Mesenteric fat pad (tissue), 1 donor: ENCODE data around the gene PLCB1. TPM values are rescaled to one million over a fixed set of nuclear protein-coding genes. Genes with fewer than 3 reads are reported as not detected.
"Not testable (repeated sequence)": the region's sequence is repeated elsewhere in the genome, so short reads cannot be mapped to it uniquely, and the experiment has no call there.

ENCODE experiments used
- DNase-seq: peaks from one replicate; pipeline ENCODE4 v3.0.0-alpha.2; 2020; ENCODE audit warnings: low spot score
- total RNA-seq: library from RNA; stranded (reverse); fragmentation: NEBNext Ultra II Directional; extraction: Animal tissue kit (Norgen Biotek cat#: 25700); gene quantifications from one replicate; pipeline ENCODE4 v1.2.1, GENCODE V29; 2021
- donor health status: DM: yes; HTN: yes; CAD: no.

Gene PLCB1
- total RNA-seq, 1 donor from 2014 or later, result 16.9 TPM

DNA sequence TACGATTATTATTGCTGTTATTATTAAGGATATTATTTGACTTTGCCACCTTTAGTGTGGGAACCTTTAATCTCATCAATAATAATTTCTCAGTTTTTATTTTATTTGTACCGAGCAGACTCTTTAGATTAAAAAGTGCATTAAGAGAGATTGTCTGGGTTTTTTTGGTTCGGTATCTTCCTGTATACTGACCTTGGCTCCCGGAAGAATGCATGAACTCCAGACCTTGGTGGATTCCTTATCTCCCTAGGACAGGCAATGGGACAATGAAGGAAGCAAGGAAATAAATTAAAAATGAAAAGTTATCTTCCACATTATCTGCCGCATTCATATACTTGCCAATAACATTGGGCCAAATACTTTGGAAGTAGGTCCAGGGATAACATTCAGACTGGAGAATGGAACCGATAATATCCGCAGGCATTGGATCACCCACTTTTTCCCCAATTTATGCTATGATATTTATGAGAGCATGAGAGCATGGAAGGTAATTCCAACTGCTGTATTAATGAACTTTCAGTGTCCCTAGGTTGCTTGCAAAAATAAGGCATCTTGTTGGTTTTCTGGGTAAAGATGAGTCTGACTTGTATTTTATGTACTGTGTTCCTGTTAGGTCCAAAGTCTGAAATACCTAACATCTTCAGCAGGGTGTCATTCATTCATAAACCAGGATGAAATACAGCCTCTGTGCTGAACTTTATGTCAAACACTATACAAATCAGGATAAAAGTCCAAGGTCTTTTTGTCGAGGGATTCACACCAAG is 232.1 kb downstream of the PLCB1 start:
- DNase-seq, result no peak

DNA sequence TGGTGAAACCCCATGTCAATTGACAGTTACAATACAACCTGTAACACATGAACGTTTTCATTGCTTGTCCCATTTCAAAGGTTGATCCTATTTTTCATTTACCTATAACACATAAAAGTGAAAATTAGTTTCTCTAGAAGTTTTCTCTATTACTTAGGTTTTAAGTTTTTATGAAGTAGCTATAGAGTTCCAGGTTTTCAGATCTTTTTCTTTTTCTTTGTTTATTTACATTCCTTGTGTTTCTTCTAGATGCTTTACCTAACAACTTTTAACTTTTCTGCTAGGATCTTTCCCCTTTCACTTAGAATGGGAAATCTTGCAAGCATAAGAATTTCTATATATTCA is 232.6 kb downstream of the PLCB1 start:
- DNase-seq, result no peak

DNA sequence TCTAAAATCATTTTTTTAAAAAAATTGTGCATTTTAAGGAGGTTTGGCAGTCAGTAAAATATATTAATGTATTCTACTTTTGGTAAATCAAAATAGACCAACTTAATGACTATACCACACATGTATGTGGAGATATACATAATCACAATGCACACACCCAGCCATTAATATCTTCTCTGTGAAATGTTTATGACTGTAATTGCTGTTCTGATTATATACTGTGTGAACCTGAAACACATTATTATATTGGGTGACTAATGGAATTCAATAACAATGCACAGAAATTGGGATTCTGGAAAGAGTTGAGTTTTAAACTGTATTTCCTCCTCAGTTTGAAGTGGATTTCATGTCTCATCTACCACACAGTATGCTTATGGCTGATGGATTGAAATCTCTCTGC is 233.6 kb downstream of the PLCB1 start:
- DNase-seq, result no peak

DNA sequence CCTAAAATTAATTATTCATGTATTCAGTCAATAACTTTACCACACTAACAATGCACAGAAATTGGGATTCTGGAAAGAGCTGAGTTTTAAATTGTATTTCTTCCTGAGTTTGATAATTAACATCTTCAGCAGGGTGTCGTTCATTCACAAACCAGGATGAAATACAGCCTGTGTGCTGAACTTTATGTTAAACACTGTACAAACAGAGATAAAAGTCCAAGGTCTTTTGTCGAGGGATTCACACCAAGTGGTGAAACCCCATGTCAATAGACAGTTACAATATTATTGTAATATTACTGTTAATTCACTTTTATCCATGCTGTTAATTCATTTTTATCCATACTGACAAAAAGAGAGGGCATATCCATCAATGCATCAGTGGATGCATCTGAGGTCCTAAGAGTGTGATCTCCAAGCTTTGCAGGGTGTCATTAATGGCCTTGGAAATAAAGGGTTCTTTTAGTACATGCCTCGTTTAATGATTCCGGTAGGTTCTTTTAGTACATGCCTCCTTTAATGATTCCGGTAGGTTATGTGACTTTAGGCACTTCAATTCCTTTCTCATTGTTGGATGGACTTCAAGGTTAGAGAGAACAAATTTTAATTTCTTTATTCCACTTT is 234.3 kb downstream of the PLCB1 start:
- no peak for DNase-seq

DNA sequence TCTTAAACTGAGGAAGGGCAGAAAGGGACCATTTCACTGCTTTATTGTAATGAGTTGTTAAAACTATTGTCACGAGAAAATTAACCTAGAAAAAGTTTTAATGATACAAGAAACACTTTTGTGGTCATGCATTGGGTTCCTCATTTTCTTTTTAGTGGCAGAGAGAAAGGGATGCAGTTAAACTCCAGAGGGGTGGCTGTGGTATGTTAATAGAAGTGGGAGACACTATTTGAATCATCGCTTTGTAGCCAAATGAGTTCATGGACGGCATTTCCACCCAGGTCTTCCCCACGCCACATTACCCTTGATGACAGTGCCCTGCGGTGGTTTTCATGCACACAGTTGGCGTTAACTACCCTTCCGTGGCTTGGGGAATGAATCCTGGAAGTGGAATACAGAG is 235.6 kb downstream of the PLCB1 start:
- DNase-seq, result no peak

DNA sequence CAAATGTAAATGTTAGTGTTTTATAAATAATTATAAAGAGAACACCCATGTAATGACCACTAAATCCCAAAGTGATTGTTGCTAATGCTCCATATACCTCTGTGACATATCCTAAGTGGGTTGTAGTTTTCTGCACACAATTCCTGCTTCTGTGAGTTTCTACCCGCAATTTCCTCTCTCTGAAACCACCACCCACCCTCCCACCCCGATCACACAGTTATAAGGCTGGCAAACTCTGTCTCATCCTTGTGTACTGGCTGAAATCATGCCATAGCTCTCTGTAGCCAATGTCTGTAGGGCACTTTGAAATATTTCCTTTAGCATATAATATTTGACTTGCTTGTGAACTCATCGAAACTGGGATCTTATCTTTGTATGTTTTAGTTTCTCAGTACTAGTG is 236.6 kb downstream of the PLCB1 start:
- no peak for DNase-seq

DNA sequence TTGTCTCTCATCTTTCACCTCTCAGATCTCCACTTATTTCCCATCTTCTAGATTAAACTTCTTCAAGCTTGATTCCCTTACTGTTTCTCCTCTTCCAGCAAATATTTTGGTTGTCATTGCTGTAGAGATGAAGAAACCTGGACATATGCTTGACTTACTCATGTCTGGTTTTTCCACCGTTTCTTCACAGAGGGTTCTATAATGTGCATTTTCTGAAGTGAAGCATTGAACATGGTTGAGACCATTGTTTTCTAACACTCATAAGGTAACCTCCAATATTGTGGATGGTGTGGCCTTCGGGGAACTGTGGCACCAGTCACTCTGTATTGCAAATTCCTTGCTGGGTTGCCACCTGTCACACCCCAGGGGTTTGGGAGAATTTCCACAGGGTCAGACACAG is 237.2 kb downstream of the PLCB1 start:
- DNase-seq, result no peak

DNA sequence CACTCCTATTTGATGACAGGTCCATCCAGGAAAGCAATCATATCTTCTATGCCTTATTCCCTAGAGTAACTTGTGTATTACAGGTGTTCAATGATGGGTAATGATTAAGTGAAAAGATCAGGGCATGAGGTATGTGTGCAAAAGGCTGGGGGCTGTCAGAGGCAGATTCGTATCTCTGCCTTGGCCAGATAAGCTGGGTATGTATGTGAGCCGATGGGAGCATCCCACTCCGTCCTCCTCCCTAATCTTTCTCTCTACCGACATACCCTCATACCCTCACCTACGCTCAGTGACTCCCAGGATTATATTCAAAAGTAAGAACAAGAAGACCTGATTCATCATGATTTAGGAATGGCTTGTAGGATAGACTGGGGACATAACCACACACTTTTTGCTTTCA is 238.7 kb downstream of the PLCB1 start:
- no peak for DNase-seq

DNA sequence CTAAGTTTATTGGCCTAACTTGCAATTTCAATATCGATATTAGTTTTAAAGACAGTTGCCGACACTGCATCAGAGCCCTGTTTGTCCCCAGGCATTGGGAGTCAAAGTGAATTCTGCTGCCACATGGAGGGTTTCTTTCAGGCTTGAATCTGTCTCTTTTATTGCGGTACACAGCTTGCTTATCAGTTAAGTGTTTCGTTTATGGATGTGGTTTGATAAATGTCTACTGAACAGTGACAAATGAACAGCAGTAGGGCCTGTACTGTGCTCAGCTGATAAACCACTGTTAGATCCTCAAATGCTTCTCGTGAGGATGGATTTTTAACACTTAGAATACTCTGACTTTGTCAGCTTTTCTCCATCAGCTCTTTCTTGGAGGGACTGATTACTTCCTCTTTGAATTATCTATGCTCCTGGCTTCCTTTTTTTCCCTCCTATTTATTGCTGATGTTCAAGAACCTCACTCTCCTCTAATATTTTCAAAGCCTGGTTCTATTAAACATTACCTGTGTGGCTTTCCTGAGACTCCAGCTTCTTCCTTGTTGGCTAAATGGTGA is 240.8 kb downstream of the PLCB1 start:
- no peak for DNase-seq

DNA sequence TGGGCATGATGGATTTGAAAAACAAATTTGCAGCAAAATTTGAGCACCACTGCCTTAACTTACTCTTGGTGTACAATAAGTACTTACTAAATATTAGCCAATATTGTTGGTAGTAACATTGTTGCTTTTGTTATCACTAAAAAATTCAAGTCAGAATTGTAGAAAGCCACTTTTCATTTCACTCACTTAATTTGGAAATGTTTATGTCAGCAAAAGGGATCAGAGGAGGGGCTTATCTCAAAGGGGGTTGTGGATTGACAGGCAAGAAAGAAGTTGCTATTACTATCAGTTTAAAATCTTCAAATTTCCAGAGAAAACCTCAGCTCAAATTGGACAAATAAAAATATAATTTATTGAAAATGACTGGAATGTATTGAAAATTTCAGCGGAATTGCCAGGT is 241.5 kb downstream of the PLCB1 start:
- DNase-seq, result no peak

DNA sequence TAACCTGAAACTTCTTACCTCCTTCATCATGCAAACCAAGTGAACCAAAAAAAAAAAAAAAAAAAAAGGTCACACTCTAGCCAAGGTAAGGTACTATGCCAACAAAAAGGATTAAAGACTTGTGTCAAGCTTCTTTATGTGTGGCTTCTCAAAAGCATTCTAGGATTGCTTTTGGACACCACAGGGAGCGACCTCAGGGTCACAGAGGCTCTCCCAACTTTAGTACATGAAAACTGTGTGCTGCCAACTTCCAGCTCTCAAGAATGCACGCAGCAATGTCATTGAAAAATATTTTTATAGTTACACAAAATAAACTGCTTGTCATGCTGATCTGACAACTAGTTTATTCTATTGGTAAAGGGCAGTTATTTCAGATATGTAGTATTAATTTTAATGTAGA is 243.8 kb downstream of the PLCB1 start:
- DNase-seq, result no peak

DNA sequence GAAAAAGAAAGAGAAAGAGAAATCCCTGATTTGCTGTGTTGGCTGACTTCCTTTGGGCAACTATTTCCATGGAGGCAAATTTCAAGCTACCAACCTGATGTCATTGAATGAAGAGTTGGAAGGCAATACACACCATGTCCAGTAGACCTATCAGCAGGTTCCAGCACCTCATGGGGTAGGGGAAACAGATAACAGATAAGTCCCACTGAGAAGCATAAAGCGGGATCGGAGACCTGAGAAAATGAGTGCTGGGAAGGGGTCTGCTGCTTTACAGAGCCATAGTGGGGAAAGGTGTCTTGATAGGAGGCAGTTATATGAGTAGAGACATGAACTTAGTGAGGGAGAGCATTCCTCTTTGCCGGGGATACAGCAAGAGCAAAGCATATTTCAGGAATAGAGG is 244.9 kb downstream of the PLCB1 start:
- DNase-seq, result no peak

DNA sequence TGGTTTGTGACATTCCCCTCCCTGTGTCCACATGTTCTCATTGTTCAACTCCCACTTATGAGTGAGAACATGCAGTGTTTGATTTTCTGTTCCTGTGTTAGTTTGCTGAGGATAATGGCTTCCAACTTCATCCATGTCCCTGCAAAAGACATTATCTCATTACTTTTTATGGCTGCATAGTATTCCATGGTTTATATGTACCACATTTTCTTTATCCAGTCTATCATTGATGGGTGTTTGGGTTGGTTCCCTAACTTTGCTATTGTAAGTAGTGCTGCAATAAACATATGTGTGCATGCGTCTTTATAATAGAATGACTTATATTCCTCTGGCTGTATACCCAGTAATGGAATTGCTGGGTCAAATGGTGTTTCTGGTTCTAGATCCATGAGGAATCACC is 247.1 kb downstream of the PLCB1 start:
- not testable (repeated sequence) for DNase-seq

DNA sequence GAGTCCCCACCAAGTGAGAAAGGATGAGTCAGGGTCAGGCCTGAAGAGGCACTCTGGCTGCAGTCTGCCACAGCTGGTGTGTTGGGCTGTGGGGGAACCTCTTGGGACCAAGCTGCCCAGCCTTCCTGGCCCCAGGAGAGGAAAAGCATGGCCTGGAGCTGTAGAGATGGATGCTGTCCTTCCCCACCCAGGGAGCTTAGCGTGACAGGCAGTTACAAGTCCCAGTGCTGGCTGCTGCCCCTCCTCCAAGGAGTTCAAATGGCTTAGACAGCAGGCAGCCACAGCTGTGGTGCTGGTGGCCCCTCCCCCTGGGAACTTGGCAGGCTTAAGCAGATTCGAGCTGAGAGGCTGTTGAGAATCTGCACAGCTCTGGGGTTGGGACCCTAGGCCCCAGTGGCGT is 253.2 kb downstream of the PLCB1 start:
- DNase-seq, result no peak

DNA sequence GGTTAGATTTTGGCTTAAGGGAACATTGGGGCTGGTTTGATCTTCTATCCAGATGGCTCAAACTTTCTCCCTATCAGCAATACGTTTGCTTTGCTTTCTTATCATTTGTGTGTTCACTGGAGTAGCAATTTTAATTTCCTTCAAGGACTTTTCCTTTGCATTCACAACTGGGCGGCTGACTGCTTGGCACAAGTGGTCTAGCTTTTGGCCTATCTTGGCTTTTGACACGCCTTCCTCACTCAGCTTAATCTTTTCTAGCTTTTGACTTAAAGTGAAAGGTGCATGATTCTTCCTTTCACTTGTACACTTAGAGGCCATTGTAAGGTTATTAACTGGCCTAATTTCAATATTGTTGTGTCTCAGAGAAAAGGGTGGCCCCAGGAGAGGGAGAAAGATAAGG is 254.9 kb downstream of the PLCB1 start:
- no peak for DNase-seq

DNA sequence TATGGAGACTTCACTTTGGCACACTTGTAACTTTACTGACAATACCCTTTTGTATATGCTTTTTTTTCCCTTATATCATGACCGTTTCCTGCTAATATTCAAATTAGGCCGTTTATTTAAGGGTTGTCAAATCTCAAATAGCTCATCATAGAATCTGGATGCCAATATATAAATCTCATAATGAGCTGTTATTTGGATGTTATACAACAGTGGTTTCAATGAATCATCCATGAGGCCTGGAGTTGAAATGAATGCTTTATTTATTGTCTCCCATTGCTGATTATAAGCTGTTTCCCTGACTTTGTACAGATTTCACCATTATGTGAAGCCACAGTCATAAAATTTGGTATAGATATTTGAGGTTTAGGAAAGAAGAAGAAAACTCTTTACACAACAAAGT is 256.1 kb downstream of the PLCB1 start:
- no peak for DNase-seq

DNA sequence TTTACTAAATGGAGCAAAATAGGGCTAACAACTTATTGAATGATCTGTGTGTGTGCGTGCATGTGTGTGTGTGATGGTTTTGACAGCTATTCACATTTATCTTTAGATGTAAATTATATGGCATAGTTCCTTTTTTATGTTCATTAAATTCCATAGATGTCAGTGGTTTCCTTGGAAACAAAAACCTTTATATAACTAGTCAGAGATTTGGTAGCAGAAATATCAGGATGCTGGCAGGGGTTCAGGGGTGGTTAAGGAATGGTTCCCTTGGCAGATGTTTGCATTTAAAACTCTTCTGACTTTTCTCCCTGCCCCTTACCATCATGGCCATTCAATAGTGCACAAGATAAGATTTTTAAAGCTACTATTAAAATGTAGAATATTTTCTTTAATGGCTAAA is 256.6 kb downstream of the PLCB1 start:
- no peak for DNase-seq

DNA sequence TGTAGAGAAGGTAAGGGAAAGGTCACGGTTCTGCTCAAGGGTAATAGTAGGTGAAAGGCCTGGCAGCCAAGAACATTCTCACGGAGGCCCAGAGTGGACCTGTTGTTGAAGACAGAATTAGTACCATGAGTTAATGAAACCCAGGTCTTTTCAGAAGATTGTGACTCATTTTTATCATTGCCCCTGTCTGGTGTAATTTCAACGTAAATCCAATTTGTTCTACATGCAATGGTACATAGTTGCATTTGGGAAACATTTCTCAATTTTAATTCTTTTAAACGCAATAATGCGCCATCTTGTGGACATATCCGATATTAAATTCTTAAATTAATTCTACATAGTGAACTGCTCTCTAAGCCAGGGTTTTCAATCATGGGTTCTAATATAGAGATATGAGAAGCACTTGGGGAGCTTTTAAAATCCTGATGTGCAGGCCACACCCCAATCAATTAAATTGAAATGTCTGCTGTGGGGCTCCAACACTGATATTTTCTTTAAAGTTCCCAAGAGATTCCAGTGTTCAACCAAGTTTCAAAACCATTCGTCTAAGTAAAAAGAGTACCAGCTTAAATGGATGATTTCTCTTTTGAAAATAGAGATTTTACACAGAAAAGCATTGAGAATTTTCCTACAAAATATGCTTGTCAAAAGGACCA is 257.4 kb downstream of the PLCB1 start:
- no peak for DNase-seq

DNA sequence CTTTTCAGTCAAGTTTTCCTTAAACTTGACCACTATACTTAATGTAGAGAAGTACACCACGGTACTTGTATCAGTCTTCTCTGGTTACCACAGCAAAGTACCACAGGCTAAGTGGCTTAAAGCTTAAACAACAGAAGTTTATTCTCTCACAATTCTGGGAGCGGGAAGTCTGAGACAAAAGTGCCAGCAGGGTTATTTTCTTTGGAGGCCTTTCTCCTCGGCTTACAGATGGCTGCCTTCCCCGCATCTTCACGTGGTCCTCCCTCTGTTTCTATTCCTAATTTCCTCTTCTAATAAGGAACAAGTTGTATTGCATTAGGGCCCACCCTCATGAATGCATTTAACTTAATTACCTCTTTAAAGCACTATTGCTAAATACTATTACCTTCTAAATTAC is 258.0 kb downstream of the PLCB1 start:
- DNase-seq, result no peak

DNA sequence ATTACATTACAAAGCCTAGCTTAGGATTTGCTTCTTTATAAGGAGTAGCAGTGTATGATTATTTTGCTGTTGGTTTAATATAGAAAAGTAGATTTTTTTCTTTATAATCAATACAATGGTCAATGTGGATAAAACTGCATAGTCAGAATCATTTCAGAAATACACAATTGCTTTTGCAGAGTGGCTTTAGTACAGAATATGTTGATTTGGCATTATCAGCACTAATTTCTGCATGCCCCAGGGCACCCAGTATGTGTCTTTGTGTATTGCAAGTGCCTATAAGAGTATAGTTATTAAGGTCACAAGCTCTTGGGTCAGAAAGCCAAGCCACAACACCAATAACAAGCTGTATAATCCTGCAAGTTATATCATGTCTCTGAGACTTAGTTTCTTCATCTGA is 258.4 kb downstream of the PLCB1 start:
- DNase-seq, result no peak

DNA sequence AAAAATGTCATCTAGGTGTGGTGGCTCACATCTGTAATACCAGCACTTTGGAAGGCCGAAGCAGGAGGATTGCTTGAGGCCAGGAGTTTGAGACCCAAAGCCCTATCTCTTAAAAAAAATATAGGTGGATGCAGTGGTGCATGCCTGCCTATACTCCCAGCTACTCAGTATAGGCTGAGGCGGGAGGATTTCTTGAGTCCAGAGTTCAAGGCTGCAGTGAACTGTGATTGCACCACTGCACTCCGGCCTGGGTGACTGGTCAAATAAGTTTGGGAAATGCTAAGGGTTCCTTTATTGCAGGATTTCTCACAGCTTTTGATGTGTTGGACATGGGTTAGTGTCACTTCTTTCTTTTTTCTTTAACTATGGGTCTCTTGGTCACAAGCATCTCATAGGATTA is 261.3 kb downstream of the PLCB1 start:
- DNase-seq, result no peak

DNA sequence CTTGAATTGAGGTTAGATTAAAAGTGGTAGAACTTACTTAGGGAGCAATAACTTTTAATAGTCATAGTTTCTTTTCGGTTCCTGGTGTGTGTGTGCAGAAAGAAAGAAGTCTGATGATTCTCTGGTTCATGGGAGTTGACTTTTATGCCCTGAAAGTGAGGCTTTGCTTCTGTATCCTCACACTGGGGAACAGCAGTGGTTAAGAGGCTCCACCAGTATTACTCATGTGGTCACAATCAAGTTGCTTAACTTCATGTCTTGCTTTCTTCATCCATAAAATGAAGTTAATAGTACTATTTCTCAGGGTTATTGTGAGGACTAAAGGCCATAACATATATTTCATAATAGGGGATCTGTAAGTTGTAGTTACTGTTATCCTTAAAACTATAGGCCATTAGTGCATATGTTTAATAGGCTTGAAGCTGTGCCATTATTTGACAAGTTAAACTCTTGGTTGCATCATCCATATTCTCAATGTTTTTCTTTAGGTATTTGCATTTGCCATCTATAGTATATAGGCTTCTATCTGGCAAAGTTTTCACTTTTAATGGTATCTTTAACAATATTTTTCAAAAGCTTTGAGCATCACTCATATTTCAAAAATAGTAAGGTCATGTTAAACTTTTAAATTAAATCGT is 262.4 kb downstream of the PLCB1 start:
- DNase-seq, result no peak
